Left ventricle myocardium inferior (tissue), 1 donor: Measurements from ENCODE around the gene FNDC11. TPM values are rescaled to one million over a fixed set of nuclear protein-coding genes. Genes with fewer than 3 reads are reported as not detected.

Experiments used
- DNase-seq: peaks from one replicate; pipeline ENCODE4 v3.0.0-alpha.2; 2020
- H3K27ac ChIP-seq: fragments of 200-600 bp; replicated peaks from 2 replicates; pipeline ENCODE4 v1.8.0; 2021
- H3K27me3 ChIP-seq: fragments of 200-600 bp; 2 replicates; pipeline ENCODE4 v1.8.0; 2021; ENCODE audit warnings: low read depth
- H3K36me3 ChIP-seq: fragments of 200-600 bp; 2 replicates; pipeline ENCODE4 v1.8.0; 2021
- H3K4me1 ChIP-seq: fragments of 200-600 bp; 2 replicates; pipeline ENCODE4 v1.8.0; 2021
- H3K4me3 ChIP-seq: fragments of 200-600 bp; 2 replicates; pipeline ENCODE4 v1.8.0; 2021; ENCODE audit warnings: mild to moderate bottlenecking, moderate library complexity
- H3K9me3 ChIP-seq: fragments of 200-600 bp; replicated peaks from 2 replicates; pipeline ENCODE4 v1.8.0; 2021
- intact Hi-C: fragments of 100-400 bp; cut with micrococcal nuclease; formaldehyde crosslinking; loops from one replicate; pipeline ENCODE4 v1.11.0; 2022
- total RNA-seq: library from RNA; stranded (reverse); fragmentation: NEBNext Ultra II Directional; extraction: Animal tissue kit (Norgen Biotek cat#: 25700); gene quantifications from one replicate; pipeline ENCODE4 v1.2.1, GENCODE V29; 2021
- TF ChIP-seq, protein P1 (sequence below): fragments of 200-600 bp; IDR thresholded peaks from 2 replicates; pipeline ENCODE4 v1.8.0; 2021; ENCODE audit warnings: antibody characterized with exemption, mild to moderate bottlenecking, borderline replicate concordance
- donor health status: DM: no; HTN: yes; CAD: no; lungs with severe emphysema.

Gene FNDC11
- total RNA-seq, 1 donor from 2014 or later: 0.14 TPM

DNA sequence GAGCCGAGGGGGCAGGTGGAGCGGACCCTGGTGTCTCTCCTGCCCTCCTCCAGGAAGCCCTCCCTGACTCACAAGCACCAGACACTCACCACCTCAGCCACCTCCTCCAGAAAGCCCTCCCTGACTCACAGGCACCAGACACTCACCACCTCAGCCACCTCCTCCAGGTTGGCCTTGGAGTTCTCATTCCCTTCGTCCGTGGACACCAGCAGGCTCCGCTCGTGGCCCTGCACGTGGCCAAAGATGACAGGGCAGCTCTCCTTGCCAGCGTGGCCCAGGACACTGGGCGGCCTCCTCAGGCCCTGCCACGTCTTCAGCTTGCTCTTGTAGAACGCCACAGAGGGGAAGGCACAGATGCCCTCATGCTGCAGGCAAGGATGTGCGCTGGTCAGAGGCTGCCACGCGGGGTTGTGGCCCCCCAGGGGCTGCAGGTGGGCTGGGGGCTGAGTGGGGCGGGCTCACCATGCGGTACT is 6.4 kb downstream of the FNDC11 start:
- Histone ChIP-seq H3K4me1 (no peaks in the 10 kb centered on the region), H3K36me3 (peaks cover 69% of the 10 kb centered on the region), H3K27me3 (no peaks in the 10 kb centered on the region), H3K9me3 (no peaks in the 10 kb centered on the region), H3K4me3 (no peak overlapping the region), H3K27ac (no peak overlapping the region)
- intact Hi-C loops: no loop called here
- no peak for DNase-seq
- TF ChIP-seq, protein P1, sequence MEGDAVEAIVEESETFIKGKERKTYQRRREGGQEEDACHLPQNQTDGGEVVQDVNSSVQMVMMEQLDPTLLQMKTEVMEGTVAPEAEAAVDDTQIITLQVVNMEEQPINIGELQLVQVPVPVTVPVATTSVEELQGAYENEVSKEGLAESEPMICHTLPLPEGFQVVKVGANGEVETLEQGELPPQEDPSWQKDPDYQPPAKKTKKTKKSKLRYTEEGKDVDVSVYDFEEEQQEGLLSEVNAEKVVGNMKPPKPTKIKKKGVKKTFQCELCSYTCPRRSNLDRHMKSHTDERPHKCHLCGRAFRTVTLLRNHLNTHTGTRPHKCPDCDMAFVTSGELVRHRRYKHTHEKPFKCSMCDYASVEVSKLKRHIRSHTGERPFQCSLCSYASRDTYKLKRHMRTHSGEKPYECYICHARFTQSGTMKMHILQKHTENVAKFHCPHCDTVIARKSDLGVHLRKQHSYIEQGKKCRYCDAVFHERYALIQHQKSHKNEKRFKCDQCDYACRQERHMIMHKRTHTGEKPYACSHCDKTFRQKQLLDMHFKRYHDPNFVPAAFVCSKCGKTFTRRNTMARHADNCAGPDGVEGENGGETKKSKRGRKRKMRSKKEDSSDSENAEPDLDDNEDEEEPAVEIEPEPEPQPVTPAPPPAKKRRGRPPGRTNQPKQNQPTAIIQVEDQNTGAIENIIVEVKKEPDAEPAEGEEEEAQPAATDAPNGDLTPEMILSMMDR: no peak

DNA sequence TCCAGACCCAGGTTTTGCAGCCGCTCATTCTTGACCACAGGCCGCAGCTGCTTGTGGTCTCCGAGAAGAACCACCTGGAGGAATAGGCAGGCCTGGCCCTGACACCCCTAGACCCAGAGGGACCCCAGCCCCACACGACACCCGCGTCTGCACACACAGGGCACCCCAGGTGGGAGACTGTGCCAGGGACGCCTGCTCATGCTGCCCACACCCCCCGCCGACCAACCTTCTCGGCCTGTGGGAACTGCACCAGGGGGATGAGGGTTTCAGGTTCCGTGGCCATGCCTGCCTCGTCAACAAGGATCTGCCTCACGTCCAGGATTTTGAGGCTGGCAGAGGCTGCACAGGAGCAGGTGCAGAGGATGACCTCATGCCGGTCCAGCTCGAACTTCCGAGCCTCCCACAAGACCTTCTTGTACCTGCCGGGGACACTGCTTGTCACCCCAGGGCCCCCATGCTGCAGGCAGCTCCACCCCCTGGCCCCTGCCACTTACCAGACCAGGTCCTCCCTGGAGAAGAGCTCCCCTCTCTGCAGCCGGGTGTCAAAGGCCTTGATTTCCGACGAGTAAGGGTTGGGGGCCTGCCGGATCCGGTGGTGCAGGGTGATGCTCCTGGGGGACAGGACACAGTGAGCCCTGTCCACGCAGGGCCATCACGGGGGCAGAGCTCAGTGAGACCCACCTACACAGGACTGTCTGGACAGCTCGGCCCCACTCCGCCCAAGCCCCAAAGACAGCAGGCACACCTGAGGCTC is 7.1 kb downstream of the FNDC11 start:
- Histone ChIP-seq H3K27me3 (no peaks in the 10 kb centered on the region), H3K9me3 (no peaks in the 10 kb centered on the region), H3K4me1 (no peaks in the 10 kb centered on the region), H3K27ac (no peak overlapping the region), H3K4me3 (no peak overlapping the region), H3K36me3 (peaks cover 75% of the 10 kb centered on the region)
- TF ChIP-seq, protein P1: no peak
- intact Hi-C loops: no loop called here
- no peak for DNase-seq

DNA sequence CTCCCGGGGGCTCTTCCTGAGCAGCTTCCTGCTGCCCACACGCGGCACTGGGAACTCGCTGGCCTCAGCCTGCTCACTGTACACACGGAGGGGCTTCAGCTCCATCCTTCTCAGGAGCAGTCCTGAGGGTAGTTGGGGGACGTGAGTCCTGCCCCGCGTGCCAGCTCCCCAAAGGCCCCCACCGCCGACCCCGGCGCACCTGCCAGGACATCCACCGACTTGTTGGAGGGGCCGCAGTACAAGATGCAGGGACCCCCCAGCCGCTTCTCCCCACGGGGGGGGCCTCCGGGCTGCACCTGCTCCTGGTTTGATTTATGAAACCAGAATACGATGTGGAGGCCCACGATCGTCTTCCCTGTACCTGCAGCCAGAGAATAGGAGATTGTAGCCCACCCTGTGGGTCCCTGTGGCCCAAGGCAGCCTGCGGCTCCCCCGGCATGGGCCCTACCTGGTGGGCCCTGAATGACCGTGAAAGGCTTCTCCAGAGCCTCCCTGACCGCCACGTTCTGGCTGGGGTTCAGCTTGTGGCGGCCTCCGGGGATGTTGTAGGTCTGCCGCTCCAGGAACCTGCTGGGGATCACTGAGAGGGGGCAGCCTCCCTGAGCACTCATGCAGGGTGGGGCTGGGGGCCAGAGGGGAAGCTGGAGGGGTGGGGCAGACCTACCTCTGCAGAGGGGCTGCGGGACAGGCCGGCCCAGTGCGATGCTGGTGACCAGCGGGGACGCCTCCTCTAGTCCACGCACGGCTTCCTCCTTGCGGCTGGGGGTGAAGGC is 7.9 kb downstream of the FNDC11 start:
- intact Hi-C loops: no loop called here
- TF ChIP-seq, protein P1: no peak
- Histone ChIP-seq H3K27ac (no peak overlapping the region), H3K4me3 (no peak overlapping the region), H3K9me3 (no peaks in the 10 kb centered on the region), H3K4me1 (no peaks in the 10 kb centered on the region), H3K36me3 (peaks cover 82% of the 10 kb centered on the region), H3K27me3 (no peaks in the 10 kb centered on the region)
- DNase-seq: no peak

DNA sequence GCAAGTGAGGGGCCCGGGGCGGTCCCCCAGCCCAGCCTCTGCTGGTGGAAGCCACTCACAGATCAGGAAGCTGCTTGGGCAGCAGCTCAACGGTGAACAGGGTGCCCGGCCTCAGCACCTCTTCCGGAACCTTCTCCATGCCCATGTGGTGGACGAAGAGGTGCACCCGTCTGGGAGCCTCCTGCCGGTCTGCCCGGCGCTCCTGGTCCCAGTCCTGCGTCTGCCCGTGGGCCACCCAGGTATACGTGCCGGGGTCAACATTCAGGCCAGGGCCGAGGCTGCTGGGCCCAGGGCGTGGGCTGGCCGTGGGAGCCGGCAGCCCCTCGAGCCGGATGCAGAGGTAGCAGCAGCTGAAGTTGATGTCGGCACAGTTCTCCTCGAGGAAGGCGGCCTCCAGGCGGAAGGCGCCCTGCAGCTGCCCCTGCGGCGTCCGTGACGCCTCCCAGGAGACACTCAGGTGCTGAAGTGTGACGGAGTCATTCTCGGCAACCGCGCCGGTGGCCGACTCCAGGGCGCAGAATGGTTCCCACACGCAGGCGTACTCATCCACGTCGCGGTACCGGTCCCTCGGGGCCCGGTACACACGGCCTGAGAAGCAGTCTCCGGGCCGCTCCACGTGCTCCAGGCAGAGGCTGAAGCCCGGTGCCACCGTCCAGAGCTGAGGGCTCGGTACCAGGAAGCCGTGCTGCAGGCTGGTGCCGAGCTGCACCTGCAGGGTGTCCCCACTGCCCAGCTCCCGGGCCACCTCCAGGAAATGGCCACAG is 8.7 kb downstream of the FNDC11 start:
- Histone ChIP-seq H3K4me1 (no peaks in the 10 kb centered on the region), H3K27ac (no peak overlapping the region), H3K9me3 (no peaks in the 10 kb centered on the region), H3K4me3 (no peak overlapping the region), H3K36me3 (peaks cover 89% of the 10 kb centered on the region), H3K27me3 (no peaks in the 10 kb centered on the region)
- TF ChIP-seq, protein P1: no peak
- no peak for DNase-seq
- intact Hi-C loops: no loop called here

DNA sequence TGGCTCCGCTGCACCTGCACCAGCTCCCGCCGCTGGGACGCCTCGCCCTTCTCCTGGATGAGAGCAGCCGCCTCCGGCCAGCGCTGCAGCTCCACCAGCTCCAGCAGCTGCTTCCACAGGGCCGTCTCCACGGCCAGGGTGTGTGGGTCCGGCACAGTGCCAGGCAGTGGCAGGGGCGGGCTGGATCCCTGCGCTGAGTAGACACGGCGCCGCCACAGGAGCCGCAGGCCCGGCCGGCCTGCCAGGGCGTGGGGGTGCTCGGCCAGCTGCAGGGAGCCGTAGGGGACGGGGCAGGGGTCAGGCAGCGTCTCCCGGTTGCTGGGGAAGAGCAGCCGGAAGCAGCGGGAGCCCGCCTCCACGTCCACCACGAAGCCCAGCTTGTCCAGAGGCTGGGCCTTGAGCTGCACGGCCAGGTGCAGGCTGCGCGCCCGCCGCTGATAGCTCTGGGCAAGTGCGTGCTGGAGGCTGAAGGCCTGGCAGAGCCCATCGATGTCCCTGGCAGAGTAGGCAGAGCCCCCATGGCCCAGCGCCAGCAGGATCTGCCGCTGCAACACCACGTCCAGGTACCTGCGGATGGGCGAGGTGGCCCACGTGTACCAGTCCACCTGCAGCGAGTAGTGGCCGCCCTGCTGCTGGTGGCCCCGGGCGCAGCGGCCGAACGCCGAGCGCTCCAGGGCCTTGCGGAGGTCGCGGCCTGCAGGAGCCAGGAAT is 9.4 kb downstream of the FNDC11 start:
- Histone ChIP-seq H3K4me1 (no peaks in the 10 kb centered on the region), H3K9me3 (no peaks in the 10 kb centered on the region), H3K36me3 (peaks cover 86% of the 10 kb centered on the region), H3K4me3 (no peak overlapping the region), H3K27me3 (no peaks in the 10 kb centered on the region), H3K27ac (no peak overlapping the region)
- TF ChIP-seq, protein P1: no peak
- no peak for DNase-seq
- intact Hi-C loops: no loop called here
